Right renal pelvis (tissue), 4 donors: ENCODE measurements around the gene UFC1. TPM values are rescaled to one million over a fixed set of nuclear protein-coding genes. Genes with fewer than 3 reads are reported as not detected.

Experiments
- DNase-seq, 4 donors: peaks; one replicate each; pipeline ENCODE4 v3.0.0-alpha.2; 2013; ENCODE audit warnings: low read depth in 4 of 4, low spot score in 3 of 4, missing footprints in 1 of 4
- polyA plus RNA-seq, 4 donors: library from polyadenylated mRNA; unstranded; fragments of 120-200 nt; gene quantifications; one replicate each; pipeline ENCODE4 v1.2.1, GENCODE V29; 2013; ENCODE audit not compliant: insufficient read length in 4 of 4

The UFC1 gene
- polyA plus RNA-seq, 4 donors = 147 to 165 (median 159) TPM

- DNase-seq = no peak
These were observed 34.6 kb downstream of the UFC1 start for GRCh38 chr1:161188381-161188780.

- DNase-seq = no peak
These were observed 35.3 kb downstream of the UFC1 start for GRCh38 chr1:161189036-161189435.

- DNase-seq = no peak
These were observed 37.3 kb downstream of the UFC1 start for GRCh38 chr1:161190962-161191521.

- DNase-seq = no peak
These were observed 38.2 kb downstream of the UFC1 start for GRCh38 chr1:161191971-161192370.

DNA sequence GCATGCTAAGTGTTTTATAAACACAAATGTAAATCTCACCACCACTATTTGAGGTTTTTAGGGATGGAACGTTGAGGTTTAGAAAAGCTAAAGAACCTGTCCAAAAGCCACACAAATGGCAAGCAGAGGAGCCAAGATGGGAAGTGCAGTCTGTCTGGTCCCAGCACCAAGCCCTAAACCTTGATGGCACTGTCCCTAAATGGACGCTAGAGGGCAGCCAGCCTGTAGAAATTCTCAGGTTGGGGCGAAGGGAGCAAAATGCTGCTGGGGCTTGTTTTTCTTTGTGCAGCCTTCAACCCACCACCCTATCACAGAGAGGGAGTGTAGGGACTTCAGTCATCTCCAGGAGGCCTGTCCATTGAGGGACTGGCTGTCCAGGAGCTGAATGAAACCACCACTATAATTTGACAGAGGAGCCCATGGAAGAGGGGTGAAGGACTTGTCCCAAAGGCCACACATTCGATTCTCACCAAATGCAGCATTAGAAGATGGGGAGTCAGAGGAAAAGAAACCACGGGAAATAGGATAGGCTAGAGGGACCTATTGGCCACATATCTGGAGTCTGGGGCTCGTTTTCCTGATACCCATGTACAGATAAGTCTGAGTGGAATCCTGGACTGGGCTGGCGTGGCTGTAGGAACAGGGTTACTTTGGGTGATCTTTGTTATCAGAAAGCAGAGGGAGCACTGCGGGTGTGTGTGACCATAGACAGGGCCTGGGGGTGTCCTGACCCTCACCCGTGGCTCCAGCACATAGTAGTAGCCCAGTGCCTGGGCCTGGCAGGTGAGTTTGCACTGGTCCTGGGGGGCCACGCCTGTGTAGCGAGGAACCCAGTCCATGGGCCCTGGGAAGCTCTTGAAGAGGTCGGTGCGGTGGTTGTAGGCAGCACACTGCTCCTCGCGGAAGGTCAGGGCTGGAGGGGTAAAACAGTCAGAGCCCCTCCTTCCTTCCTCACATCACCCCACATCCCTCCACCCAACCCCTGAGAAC, 39.0 kb downstream of the UFC1 start:
- DNase-seq = no peak

GRCh38 chr1:161193561-161194235, 39.9 kb downstream of the UFC1 start:
- no peak for DNase-seq

- DNase-seq = no peak
These were observed 41.4 kb downstream of the UFC1 start for GRCh38 chr1:161195171-161195570.

GRCh38 chr1:161196111-161196510, 42.3 kb downstream of the UFC1 start:
- DNase-seq = no peak

- DNase-seq = no peak
These were observed 43.0 kb downstream of the UFC1 start for GRCh38 chr1:161196521-161197451.

DNA sequence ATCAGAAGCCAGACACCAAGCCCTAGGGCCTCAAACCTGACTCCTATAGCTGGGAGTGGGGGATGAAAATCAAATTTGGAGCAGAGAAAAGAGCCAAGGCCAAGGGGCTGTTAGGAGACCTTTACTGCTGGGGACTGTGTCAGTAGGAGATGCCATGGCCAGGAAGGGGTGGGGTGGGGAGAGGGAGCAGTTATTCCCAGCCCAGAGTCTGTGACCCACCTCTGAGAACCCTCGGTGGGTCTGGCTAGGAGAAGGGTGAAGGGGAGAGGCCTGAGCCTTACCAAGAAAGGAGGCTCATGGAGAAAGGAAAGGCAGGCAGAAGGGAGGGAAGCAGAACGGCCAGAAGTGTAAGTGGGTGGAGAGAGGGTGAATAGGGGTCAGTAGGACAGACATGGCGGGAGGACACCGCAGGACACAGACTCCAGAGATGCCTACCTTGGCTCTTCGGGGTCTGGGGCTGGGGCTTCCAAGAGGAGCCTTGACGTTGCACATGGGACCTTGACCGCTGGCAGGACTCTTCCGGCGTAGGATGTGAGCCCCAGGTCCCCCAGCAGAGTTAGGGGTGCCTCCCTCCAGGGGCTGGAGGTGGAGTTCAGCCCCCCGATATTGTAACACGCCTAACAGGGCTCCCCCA, 43.9 kb downstream of the UFC1 start:
- DNase-seq = no peak

- DNase-seq = no peak
These were observed 44.6 kb downstream of the UFC1 start for GRCh38 chr1:161198194-161198896.

DNA sequence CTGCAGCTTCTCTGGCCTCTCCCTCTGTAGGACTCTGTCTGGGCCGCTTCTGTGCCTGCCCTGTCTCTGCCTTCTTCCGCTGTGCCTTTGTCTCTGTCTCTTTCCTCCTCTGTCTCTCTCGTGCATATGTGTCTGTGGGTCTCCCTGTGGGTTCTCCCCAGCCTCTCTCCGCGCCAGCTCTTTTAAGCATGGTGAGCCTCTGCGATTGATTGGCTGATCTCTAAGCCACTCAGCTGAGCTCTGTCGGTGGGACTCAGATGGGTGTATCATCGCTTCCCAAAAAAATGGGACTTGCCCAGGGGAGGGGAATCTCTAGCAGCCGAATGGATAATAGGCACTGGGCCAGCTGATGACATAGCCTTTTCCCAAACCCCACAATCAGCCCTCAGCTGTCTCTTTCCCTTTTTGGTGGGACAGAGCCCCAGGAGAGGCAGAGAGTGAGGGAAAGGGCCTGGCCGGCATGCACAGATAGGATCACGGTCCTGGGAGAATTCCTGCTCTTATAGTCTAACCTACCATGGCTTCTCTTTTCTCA, 45.2 kb downstream of the UFC1 start, which contains the start of gene ADAMTS4:
TSS of gene ADAMTS4 (minus strand) at position 158 of the 535 bp plus-strand sequence. CDS start 427 bp downstream, outside the sequence.
- no peak for DNase-seq

DNA sequence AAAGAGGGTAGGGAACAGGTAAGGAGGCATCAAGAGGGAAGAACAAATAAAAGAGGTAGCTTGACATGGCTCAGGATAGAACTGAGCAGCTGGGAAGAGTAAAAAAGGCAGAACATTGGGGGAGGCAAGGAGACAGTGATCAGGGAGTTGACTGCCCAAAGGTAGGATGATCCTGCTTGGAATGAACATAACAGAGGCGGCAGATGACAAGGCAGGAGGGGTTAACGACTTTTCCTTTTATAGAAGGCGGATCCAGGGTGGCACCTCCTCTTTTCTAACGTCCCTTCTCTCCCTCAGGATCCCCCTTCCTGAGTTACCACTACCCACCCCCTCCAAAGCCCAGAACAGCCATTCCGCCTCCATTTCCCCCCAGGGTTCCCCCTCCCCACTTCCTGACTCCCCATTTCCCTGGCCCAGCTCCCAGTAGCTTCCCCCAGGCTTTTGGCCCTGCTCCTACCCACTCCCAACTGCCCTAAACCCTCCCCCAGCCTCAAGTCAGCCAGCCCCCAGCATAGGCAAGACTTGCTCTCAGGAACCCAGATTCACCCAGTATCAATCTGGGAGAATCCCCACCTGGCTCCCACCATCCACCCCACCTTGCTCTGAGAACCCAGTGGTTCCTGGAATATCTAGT, 45.8 kb downstream of the UFC1 start:
- DNase-seq = no peak

- DNase-seq = no peak
These were observed 46.7 kb downstream of the UFC1 start for GRCh38 chr1:161200421-161200991.

DNA sequence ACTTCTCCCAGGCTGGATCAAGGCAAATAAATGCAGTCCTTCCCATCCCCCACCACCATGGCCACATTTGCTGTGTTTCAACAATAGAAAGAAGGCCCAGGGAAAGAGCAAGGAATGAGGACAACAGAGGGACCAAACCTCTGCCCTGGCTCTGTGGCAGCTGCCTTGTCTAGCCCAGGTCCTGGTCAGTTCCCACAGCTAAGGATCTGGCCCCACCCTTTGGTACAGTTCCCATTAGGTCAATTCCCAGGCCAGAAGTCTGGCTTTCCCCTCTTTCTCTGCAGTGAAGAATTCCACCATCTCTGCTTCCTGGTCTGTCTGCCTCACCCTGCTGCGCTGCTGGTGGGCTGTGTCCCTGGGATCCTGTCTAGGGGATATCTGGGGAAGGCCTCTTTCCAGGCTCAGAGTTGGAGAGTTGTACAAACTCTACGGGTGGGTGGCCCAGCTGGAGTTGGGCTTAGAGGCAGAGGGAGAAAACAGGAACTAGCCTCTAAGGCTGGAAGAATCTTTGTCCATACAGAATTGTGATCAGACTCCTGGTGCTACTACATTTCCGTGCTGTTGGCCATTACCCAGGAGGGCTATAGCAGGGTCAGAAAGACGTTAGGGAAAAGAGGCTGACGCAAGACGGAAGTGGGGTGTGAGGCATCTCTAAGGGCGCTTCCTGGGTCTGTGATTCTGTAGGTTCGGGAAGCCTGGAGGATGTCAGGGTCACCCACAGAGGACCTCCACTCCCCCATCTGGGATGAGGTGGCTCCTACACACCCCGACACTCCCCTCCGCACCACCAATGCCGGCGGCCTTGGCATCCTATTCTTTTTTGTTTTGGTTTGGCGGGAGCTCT, 47.4 kb downstream of the UFC1 start:
- DNase-seq = no peak

GRCh38 chr1:161201836-161202712, 48.3 kb downstream of the UFC1 start, which contains the start of gene NDUFS2:
Gene NDUFS2, plus strand, starts transcription at chr1:161202367. Its CDS starts 19 bp downstream, at chr1:161202386.
- peak; percentile 95 to 99 (median 98) for DNase-seq
